ENCODE results near the gene BFSP1.

BFSP1 gene

DNA sequence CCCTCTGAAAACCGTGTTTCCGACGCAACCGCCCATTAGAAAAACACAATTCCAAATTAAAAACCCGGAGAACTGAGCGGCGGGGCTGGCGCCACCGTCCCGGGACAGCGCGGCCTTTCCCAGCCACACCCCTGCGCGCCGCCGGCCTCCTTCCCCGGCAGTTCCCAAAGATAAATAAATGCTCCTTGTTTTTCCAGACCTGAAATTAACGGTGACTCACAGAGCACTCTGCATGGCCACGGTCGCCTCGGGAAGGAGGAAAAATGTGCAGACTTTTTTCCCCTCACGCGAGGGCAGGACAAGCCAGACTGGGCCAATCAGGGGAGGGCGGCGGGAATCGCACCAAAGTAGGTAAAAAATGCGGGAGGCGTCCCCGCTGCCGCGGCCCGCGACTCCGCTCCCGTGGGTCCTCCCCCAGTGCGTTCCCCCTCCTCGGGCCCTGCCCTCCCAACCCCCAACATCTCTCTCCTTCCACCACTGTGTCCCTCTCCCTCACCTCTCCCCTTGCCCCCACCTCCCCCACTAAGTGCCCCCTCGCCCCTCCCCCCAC is 37.9 kb upstream of the BFSP1 start:
- Histone ChIP-seq H3K9me3 (ENCODE audit: control insufficient read depth, insufficient read depth, low read length) (no peaks in the 10 kb centered on the region), H3K27me3 (ENCODE audit: control insufficient read depth, insufficient read depth, low read length) (no peaks in the 10 kb centered on the region), H3K4me1 (ENCODE audit: control insufficient read depth, insufficient read depth, low read length) (peaks cover 2% of the 10 kb centered on the region; the same call in 1 of the 2 replicates), H3K4me3 (ENCODE audit: low read length) (peak overlapping the region; percentile 66; the same call in 1 of the 2 replicates), H3K36me3 (ENCODE audit: control insufficient read depth, insufficient read depth, low read length) (no peaks in the 10 kb centered on the region), H3K27ac (ENCODE audit: low read length) (no peak overlapping the region)
- no CpG with 5 or more reads among the region's 38 CpGs for WGBS (ENCODE audit: insufficient coverage, insufficient read length)
- no peak for DNase-seq (ENCODE audit: low read depth, low spot score)

DNA sequence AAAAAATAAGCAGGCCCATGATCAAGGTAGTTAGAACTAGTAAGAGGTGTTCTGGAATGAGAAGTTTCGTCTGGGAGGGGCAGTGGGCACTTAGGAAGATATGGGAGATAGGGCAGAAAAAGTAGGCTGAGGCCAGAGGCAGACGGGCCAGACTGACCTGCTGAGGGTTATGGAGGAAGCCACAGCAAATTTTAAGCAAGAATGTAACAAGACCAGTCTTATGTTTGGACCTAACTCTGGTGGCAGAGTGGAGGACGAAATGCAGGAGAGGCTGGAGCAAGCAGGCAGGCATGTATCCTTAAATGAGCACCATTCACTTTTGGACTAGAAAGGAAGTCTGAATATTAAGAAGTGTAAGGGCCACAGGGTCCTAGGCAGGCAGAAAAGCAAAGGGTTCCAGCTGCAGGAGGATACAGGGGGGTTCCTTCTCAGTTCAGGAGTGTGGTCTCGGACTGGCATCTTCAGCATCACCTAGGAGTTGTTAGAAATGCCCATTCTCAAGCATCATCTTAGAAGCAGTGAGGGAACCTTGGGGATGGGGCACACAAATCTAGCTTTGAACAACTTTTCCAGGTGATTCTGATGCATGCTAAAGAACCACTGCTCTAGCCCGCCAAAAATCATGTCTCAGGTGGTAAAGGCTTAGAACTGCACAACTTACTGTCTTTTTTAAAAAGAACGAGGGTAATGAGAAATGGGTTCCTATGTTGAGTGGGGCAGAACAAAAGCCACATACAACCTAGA is 37.0 kb upstream of the BFSP1 start:
- H3K27ac ChIP-seq (ENCODE audit: low read length): no peak overlapping the region
- H3K4me3 ChIP-seq (ENCODE audit: low read length): peak overlapping the region; percentile 3; the same call in 1 of the 2 replicates

DNA sequence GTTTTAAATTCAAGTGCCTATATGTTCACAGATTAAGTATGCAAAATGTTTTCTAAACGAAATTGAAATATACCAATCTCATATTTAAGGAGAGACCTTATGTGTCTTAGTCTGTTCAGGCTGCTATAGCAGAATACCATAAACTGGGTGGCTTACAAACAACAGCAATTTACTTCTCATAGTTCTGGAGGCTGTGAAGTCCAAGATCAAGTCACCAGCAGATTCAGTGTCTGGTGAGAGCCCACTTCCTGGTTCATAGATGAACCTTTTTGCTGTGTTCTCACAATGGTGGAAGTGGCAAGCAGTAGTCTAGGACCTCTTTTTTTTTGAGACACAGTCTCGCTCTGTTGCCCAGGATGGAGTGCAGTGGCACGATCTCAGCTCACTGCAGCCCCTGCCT is 35.2 kb upstream of the BFSP1 start:
- no peak for DNase-seq (ENCODE audit: low read depth, low spot score)
- H3K36me3 ChIP-seq (ENCODE audit: control insufficient read depth, insufficient read depth, low read length): no peaks in the 10 kb centered on the region
- no peaks in the 10 kb centered on the region for H3K9me3 ChIP-seq (ENCODE audit: control insufficient read depth, insufficient read depth, low read length)
- no peak overlapping the region for H3K27ac ChIP-seq (ENCODE audit: low read length)
- H3K4me1 ChIP-seq (ENCODE audit: control insufficient read depth, insufficient read depth, low read length): peaks cover 3% of the 10 kb centered on the region; the same call in 1 of the 2 replicates
- H3K4me3 ChIP-seq (ENCODE audit: low read length): no peak overlapping the region
- no peaks in the 10 kb centered on the region for H3K27me3 ChIP-seq (ENCODE audit: control insufficient read depth, insufficient read depth, low read length)
- WGBS (ENCODE audit: insufficient coverage, insufficient read length): no CpG with 5 or more reads among the region's 3 CpGs

More for the DNA sequence above, 37.0 kb upstream of the BFSP1 start:
- no CpG with 5 or more reads among the region's 6 CpGs for WGBS (ENCODE audit: insufficient coverage, insufficient read length)
- no peaks in the 10 kb centered on the region for H3K27me3 ChIP-seq (ENCODE audit: control insufficient read depth, insufficient read depth, low read length)
- H3K4me1 ChIP-seq (ENCODE audit: control insufficient read depth, insufficient read depth, low read length): peaks cover 3% of the 10 kb centered on the region; the same call in 1 of the 2 replicates
- H3K36me3 ChIP-seq (ENCODE audit: control insufficient read depth, insufficient read depth, low read length): no peaks in the 10 kb centered on the region
- H3K9me3 ChIP-seq (ENCODE audit: control insufficient read depth, insufficient read depth, low read length): no peaks in the 10 kb centered on the region
- DNase-seq (ENCODE audit: low read depth, low spot score): no peak

DNA sequence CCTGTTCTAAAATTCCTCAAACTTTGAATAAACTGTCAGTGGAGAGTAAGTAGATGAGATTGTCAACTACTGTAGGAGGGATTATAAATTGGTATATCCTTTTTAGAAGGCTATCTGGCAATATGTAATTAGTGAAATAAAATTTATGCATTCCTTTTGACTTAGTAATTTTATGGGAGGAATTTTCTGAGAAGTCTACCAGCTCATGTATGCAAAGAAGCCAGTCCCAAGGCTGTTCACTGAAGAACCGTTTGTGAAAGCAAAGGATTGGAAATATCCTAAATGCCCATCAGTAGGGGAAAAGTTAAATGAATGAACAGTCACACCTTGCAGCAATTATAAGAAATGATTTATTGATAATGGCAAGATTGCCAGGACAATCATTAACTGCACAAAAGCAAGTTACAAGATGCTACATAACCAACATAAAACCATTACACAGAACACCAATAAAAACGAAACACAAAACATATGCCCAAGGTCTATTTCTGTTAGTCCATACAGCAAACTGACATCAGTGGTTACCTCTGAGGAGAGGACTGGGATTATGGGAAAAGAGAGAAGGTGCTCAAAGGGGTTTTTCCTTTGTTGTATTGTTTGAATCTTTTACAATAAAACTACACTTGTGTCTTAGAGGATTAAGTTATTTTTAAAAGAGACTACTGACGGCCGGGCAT is 34.1 kb upstream of the BFSP1 start:
- Histone ChIP-seq H3K9me3 (ENCODE audit: control insufficient read depth, insufficient read depth, low read length) (no peaks in the 10 kb centered on the region), H3K27me3 (ENCODE audit: control insufficient read depth, insufficient read depth, low read length) (no peaks in the 10 kb centered on the region), H3K27ac (ENCODE audit: low read length) (no peak overlapping the region), H3K4me1 (ENCODE audit: control insufficient read depth, insufficient read depth, low read length) (peaks cover 3% of the 10 kb centered on the region; the same call in 1 of the 2 replicates), H3K36me3 (ENCODE audit: control insufficient read depth, insufficient read depth, low read length) (no peaks in the 10 kb centered on the region), H3K4me3 (ENCODE audit: low read length) (no peak overlapping the region)
- WGBS (ENCODE audit: insufficient coverage, insufficient read length): no CpG with 5 or more reads among the region's 4 CpGs
- DNase-seq (ENCODE audit: low read depth, low spot score): no peak

DNA sequence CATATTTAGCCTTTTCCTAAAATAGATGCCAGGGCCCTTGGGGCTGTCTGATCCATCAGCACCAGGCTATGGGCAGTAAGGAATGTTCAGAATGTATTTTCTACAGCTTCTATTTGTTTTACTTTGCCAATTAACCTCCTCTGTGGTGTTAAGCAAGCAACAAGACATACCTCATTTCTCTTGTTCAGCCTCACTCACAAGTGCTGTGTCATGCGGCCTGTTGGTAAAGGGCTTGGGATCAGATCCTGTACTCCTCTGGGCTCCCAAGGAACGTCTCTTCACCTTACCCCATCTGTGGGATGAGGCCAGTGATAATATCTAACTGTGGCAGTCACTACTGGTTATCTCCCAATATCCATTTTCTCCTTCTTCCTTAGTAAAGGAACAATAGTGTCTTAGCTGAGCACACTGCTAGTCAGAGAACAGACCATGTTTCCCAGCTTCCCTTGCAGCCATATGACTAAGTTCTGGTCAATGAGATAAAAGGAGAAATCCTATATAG is 31.7 kb upstream of the BFSP1 start:
- Histone ChIP-seq H3K9me3 (ENCODE audit: control insufficient read depth, insufficient read depth, low read length) (no peaks in the 10 kb centered on the region), H3K36me3 (ENCODE audit: control insufficient read depth, insufficient read depth, low read length) (no peaks in the 10 kb centered on the region), H3K4me1 (ENCODE audit: control insufficient read depth, insufficient read depth, low read length) (peaks cover 2% of the 10 kb centered on the region; the same call in 1 of the 2 replicates), H3K27ac (ENCODE audit: low read length) (no peak overlapping the region), H3K27me3 (ENCODE audit: control insufficient read depth, insufficient read depth, low read length) (no peaks in the 10 kb centered on the region), H3K4me3 (ENCODE audit: low read length) (no peak overlapping the region)
- no peak for DNase-seq (ENCODE audit: low read depth, low spot score)
- no CpG with 5 or more reads among the region's 2 CpGs for WGBS (ENCODE audit: insufficient coverage, insufficient read length)

DNA sequence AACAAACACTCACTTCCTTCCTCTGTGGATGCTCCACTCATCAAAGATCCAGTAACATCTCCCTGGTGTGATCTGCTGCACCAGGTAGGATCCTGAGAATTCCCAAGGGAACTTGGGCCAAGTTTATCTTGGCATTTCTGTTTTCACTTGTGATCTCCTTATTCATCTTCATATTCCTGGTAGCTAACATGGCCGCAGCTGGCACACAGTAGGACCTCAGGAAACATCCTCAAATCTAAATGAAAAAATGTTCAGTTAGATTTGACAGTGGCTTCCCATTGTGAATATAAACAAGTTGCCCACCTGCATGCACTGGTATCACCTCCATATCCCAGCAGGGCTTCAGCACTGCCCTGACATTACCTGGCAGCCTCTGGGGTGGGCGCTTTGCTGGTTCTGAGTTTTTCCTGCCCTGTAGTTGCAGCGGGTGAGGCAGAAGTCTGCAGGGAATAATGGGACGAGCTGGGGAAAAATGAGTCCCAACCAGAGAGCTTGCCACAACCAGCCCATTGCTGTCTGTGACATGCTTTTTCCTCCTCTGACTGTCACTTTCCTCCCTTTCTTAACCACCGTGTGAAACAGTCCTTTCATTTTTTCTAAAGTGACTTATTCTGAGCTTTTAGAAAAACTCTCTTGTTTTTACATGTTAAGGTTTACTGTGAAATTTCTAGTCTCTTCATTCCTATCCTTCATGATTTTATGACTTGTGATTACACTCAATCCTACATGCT is 29.3 kb upstream of the BFSP1 start:
- WGBS (ENCODE audit: insufficient coverage, insufficient read length): no CpG with 5 or more reads among the region's 5 CpGs
- DNase-seq (ENCODE audit: low read depth, low spot score): no peak
- no peaks in the 10 kb centered on the region for H3K36me3 ChIP-seq (ENCODE audit: control insufficient read depth, insufficient read depth, low read length)
- H3K27me3 ChIP-seq (ENCODE audit: control insufficient read depth, insufficient read depth, low read length): no peaks in the 10 kb centered on the region
- no peak overlapping the region for H3K27ac ChIP-seq (ENCODE audit: low read length)
- peaks cover 6% of the 10 kb centered on the region for H3K4me1 ChIP-seq (ENCODE audit: control insufficient read depth, insufficient read depth, low read length)
- H3K4me3 ChIP-seq (ENCODE audit: low read length): no peak overlapping the region
- no peaks in the 10 kb centered on the region for H3K9me3 ChIP-seq (ENCODE audit: control insufficient read depth, insufficient read depth, low read length)

DNA sequence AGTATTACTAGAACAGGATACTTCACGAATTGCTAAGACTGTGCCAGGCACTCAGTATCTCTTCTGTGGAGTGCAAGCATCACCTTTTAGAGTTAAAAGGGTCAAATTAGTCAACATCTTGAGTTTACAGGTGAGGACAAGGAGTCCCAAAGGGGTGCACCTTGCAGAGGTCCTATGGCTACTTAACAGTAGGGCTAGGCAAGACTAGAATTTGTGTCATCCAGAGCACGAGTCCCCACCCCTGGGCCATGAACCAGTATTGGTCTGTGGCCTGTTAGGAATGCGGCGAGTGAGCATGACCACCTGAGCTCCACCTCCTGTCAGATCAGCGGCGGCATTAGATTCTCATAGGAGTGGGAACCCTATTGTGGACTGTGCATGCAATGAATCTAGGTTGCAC is 28.2 kb upstream of the BFSP1 start:
- no peaks in the 10 kb centered on the region for H3K9me3 ChIP-seq (ENCODE audit: control insufficient read depth, insufficient read depth, low read length)
- WGBS (ENCODE audit: insufficient coverage, insufficient read length): no CpG with 5 or more reads among the region's 6 CpGs
- H3K27me3 ChIP-seq (ENCODE audit: control insufficient read depth, insufficient read depth, low read length): no peaks in the 10 kb centered on the region
- no peak overlapping the region for H3K27ac ChIP-seq (ENCODE audit: low read length)
- no peak for DNase-seq (ENCODE audit: low read depth, low spot score)
- H3K4me1 ChIP-seq (ENCODE audit: control insufficient read depth, insufficient read depth, low read length): peaks cover 6% of the 10 kb centered on the region
- H3K4me3 ChIP-seq (ENCODE audit: low read length): no peak overlapping the region
- no peaks in the 10 kb centered on the region for H3K36me3 ChIP-seq (ENCODE audit: control insufficient read depth, insufficient read depth, low read length)

DNA sequence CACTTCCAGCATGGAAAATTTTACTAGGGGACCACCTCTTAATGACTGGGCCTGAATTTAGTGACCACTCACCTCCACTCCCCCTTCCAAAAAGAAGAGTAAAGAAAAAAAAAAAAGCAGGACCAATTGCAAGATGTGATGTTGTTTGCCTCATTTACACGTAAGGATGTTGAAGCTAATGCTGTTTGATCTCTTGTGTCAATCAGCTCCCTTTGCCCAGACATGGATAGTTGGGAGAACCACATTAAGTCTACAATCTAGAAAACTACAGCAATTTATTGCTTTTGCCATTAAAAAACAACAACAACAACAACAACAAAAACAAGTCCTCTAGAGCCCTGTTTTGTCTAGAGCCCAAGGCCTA is 27.7 kb upstream of the BFSP1 start:
- Histone ChIP-seq H3K27me3 (ENCODE audit: control insufficient read depth, insufficient read depth, low read length) (no peaks in the 10 kb centered on the region), H3K4me1 (ENCODE audit: control insufficient read depth, insufficient read depth, low read length) (peaks cover 4% of the 10 kb centered on the region), H3K27ac (ENCODE audit: low read length) (no peak overlapping the region), H3K9me3 (ENCODE audit: control insufficient read depth, insufficient read depth, low read length) (no peaks in the 10 kb centered on the region), H3K36me3 (ENCODE audit: control insufficient read depth, insufficient read depth, low read length) (no peaks in the 10 kb centered on the region), H3K4me3 (ENCODE audit: low read length) (no peak overlapping the region)
- no peak for DNase-seq (ENCODE audit: low read depth, low spot score)
- no CpG with 5 or more reads among the region's 1 CpG for WGBS (ENCODE audit: insufficient coverage, insufficient read length)

DNA sequence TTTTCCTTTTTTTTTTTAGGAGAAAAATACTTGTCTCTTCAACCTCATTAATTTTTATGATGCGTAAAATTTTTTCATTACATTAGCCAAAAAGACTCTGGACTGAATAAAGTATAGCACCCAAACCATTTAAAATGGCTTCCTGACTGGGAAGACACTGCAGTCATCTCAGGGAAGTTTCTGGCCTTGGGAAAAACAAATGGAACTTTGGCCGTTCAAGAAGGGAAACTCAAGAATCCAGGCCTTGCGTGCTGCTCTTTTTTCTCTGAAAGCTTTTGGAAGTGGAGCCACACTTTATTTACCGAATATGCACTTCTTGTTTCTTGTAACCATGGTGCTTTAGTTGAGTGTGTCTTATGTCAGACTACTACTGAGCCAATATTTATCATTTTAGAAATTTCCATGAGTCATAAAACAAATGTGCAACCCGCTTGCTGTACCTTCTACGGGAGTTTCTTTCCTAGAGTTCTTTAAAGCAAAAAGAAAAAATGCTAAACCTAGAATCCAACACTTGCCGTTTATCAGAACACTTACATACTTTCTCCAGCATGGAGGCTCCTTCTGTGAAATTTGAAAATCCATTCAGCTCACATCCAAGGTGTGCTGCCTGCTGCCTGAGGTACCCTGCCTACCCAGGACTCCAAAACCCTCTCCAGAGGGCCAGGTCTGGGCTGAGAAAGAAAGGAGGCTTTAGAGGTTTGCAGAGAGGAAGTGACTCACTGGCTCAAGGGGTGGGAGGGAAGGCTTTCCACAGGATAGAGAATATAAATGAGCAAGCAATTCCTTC is 27.2 kb upstream of the BFSP1 start:
- Histone ChIP-seq H3K27ac (ENCODE audit: low read length) (no peak overlapping the region), H3K27me3 (ENCODE audit: control insufficient read depth, insufficient read depth, low read length) (no peaks in the 10 kb centered on the region), H3K4me3 (ENCODE audit: low read length) (no peak overlapping the region), H3K4me1 (ENCODE audit: control insufficient read depth, insufficient read depth, low read length) (peaks cover 4% of the 10 kb centered on the region), H3K9me3 (ENCODE audit: control insufficient read depth, insufficient read depth, low read length) (no peaks in the 10 kb centered on the region), H3K36me3 (ENCODE audit: control insufficient read depth, insufficient read depth, low read length) (no peaks in the 10 kb centered on the region)
- no peak for DNase-seq (ENCODE audit: low read depth, low spot score)
- WGBS (ENCODE audit: insufficient coverage, insufficient read length): no CpG with 5 or more reads among the region's 7 CpGs

DNA sequence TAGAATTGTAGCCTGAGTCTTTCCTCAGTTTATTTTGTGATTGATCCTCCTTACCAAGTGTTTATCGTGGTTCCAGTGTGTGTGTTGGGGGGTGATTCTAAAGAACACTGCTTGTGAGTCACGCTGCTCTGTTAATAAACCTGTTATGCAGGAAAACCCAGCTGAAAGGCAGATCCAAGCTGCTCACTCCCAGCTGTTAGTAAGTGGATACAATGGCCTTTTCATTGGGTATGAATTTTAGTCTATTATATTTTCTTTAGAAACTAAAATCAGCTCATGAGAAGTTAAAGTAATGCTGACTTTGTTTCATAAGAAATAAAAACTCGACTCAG is 26.5 kb upstream of the BFSP1 start:
- no peak overlapping the region for H3K27ac ChIP-seq (ENCODE audit: low read length)
- H3K36me3 ChIP-seq (ENCODE audit: control insufficient read depth, insufficient read depth, low read length): no peaks in the 10 kb centered on the region
- WGBS (ENCODE audit: insufficient coverage, insufficient read length): no CpG with 5 or more reads among the region's 3 CpGs
- H3K4me3 ChIP-seq (ENCODE audit: low read length): no peak overlapping the region
- peaks cover 4% of the 10 kb centered on the region for H3K4me1 ChIP-seq (ENCODE audit: control insufficient read depth, insufficient read depth, low read length)
- H3K9me3 ChIP-seq (ENCODE audit: control insufficient read depth, insufficient read depth, low read length): no peaks in the 10 kb centered on the region
- H3K27me3 ChIP-seq (ENCODE audit: control insufficient read depth, insufficient read depth, low read length): no peaks in the 10 kb centered on the region
- no peak for DNase-seq (ENCODE audit: low read depth, low spot score)

All from iPS DF 6.9 (cell line).